HG03159 (cell line): ENCODE results near the gene C5orf15.
"Not testable (repeated sequence)": the region's sequence is repeated elsewhere in the genome, so short reads cannot be mapped to it uniquely, and the experiment has no call there.

ENCODE experiments used
- ATAC-seq: cut with Tn5 transposase; IDR thresholded peaks from one replicate; pipeline ENCODE4 v1.9.1; 2021; ENCODE audit warnings: mild to moderate bottlenecking, moderate library complexity; ENCODE audit not compliant: unreplicated experiment

The C5orf15 gene

DNA sequence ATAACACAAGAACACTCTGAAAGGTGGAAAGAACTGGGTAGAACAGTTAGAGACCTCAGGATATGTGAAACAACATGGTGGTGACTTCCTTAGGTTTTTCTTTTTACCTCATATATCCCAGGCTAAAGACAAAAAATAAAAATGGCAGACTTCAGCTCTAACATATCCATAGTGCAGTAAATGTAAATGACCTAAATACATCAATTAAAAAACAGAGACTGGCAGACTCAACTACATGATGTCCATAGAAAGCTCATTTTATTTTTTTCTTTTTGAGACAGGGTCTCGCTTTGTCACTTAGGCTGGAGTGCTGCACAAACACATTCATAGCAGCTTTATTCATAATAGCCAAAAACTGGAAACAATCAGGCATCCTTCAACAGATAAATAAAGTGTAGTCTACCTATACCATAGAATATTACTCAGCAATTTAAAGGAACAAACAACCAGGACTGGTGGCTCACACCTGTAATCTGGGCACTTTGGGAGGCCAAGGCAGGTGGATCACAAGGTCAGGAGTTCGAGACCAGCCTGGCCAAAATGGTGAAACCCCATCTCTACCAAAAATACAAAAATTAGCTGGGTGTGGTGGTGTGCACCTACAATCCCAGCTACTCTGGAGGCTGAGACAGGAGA lies 4.8 kb downstream of the C5orf15 start:
- no peak for ATAC-seq

DNA sequence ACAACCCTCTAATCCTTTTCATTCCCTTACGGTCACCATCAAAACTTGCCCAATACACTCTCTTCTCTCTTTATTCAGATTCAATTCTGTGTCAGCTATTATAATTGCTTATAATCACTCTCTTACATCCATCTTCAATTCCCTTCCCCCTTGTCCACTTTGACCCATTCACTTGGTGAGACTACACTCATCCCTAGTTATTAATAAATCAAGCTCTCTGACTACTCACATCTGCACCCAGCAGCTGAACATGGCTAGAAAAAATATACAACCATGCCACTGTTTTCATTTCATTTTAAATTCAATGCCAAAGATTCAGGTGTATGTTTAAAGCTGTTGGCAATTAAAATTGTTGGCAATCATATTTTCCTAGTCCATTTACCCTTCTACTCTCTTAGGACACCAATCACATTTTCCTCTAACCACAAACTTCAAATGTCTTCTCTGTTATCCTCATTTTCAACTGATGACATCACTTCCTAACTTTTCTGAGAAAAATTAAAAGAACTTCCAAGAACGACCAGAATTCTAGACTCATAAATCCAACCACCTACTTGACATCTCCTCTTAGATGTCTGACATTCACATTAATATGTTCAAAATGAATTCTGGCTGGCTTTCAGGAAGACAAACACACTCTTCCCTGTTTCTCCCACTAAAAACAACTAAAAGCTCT lies 5.5 kb downstream of the C5orf15 start:
- no peak for ATAC-seq

- ATAC-seq = no peak
These were observed 6.3 kb downstream of the C5orf15 start for GRCh38 chr5:133962131-133962530.

DNA sequence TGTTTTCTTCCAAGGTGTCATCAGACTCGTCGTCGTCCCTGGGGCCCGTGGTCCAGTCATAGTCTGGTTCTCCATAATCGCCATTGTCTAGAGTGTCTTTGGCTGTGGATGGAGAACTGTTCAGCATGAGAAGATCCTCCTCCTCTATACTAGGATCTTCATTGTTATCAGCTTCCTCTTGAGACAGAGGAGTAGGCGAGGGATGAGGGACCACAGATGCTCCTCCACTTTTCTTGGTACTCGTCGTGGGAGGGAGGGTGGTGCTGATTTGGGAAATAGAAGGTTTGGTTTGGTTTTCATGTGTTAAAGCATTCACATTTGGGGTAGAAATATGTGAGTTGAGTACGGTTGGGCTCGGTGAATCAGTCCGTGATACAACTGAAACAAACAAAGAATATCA lies 8.8 kb downstream of the C5orf15 start:
- ATAC-seq = no peak

- ATAC-seq = peak; percentile 59
These were observed 10.8 kb downstream of the C5orf15 start for GRCh38 chr5:133957591-133957990.

DNA sequence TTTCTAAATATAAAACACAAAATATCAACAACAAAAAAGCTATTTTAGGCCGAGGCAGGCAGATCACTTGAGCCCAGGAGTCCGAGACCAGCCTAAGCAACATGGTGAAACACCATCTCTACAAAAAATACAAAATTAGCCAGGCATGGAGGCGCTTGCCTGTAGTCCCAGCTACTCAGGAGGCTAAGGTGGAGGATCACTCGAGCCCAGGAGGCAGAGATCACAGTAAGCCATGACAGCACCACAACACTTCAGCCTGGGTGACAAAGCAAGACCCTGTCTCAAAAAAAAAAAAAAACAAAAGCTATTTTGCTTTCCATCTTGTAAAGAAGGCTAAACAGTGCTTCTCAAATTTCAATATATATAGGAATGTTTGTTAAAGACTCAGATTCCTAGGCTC lies 11.3 kb downstream of the C5orf15 start:
- ATAC-seq = peak; percentile 23

DNA sequence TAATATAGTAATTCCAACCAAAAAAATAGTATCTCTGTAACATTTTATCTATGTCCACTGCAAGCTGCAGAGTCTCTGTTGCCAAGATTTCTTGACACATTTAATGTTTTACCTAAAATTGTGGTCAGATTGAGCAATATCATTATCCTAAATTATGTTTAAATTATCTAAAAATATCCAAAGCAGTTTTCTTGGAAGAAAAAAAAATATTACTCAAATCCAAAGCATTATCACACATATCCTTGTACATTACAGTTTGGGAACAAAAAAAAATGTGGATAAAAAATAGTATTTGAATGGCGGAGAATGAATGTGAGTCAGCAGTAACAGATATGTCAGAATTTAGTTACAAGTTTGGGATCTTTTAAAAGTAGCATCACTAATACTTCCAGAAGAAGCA lies 12.2 kb downstream of the C5orf15 start:
- ATAC-seq = not testable (repeated sequence)

DNA sequence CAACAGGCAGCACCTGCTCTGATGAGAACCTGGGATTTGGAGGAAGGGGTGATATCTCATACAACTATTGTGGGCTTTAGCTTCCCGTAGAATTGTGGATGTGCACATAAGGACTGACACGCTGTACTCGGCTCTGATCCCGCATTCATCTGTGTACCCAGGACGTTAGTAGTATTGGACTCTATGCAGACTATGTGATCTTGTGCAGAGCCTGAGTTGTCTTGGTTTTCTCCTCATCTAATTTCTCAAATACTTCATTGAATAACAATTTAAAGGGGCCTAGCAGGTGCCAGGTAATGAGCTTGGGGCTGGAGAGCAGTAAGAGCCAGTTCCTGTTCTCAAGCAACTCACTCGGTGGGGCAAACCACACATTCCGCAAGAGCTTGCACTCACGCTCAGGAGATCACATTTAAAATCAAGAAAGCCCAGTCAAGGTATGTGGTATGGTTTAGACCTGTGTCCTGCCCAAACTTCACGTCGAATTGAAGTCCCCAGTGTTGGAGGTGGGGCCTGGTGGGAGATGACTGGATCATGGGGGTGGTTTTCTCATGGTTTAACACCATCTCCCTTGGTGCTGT lies 14.8 kb downstream of the C5orf15 start:
- no peak for ATAC-seq

DNA sequence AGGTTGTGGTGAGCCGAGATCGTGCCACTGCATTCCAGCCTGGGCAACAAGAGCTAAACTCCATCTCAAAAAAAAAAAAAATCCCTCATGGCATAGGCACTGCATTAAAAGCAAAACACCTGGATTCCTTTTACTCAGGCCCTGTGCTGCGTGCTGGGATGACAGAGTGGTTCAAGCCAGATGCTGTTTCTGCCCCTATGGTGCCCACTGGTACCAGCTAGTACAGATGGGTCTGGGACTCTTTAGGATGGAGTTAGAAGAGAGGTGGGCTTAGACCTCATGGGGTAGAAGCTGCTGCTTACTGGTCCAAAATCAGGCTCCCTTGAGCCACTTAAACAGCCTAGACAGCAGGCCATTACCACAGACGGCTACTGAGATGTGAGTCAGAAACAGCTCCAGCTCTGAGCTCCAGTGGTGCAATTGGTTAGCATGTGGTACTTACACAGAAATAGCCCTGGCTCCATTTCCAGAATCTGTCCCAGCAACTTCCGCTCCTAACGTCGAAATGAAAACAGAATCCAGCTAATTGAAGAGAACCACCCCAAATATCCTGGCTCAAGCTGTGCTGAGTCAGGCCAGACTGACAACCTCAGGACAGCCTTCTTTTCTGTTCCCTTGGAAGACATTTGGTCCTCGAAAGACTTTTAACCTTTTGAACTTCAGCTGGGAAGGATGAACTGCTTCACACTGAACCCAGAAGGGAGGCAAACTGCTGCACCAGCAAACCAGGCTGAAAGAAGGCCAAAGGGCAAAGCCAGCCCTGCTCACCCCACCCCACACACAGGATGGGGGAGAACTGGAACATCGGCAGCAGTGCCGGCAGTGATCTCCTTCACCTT lies 15.5 kb downstream of the C5orf15 start:
- ATAC-seq = no peak

GRCh38 chr5:133950821-133951612 lies 17.4 kb downstream of the C5orf15 start:
- no peak for ATAC-seq

- ATAC-seq = no peak
These were observed 19.7 kb downstream of the C5orf15 start for GRCh38 chr5:133948721-133949120.

DNA sequence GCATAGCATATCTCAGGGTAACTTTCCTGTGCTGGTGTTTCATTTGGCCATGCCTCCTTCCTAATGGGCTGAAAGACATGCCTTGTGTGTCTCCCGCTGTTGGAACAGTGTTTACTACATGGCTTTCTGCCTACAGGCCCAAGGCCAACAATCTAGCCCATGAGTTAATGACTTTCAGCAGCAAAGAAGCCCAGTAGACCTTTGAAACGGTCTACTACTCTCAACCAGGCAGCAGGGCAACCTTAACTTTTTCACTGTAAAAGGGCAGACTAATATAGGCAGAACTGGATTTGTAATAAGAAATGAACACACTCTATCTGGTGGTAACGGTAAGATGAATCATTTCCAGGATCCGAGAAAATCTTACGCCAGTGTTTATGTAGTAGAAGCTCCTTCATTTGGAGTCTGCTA lies 21.0 kb downstream of the C5orf15 start:
- ATAC-seq = no peak

DNA sequence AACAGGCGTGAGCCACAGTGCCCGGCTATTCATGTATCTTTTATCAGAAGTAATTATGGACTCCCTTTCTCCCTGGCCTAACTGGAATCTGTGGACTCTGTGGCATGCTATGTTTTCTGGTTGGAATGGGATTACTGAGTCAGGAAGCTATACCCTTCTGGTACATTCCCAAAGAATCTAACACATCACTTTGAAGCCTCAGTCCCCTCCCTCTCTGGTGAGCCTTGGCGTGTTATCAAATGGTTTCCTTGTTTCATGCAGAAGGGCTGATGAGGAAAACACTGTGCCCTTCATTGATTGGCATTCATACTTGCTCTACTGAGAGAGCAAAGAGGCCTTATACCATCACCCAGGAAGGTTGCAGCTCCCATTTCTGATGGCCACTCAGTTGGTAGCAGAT lies 22.9 kb downstream of the C5orf15 start:
- no peak for ATAC-seq

DNA sequence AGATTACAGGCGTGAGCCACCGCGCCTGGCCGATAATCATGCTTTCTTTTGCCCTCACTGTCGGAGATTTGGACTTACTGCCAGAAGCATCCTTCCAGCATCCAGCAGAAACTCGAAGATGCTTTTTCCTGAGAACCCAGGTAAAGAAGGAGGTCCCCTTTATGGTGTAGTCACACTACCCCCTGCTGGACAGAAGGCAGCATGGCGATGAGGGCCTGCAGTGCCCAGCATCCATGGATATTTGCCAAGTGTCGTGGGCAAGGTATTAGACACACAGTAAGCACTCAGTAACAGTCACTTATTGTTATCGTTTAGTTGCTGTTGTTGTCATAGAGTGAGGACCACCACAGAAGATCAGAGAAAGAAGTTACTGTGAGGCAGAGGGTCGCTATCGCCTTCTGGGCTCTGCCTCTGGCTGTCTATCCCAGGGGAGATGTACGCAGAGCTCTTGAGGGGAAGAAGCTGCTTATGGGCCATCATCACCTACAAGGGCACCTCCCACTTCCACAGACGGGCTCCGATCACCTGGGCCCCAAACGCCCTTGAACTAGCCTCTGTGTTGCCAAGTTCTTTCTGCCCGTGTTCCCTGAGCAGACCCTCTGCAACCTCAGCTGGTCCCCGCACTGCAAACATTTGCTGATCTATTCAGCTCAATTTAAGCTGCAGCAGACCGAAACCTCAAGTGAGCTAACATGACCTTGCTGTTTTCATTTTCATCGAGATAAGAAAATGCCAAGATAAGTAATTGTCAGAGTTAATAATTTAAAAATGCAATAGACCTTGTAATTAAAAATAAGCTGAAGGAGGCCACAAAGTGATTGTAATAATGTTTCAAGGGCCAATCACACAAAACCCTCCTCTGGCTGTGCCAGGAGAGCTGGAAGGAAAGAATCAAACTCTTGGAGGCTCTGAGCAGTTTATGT lies 23.9 kb downstream of the C5orf15 start:
- no peak for ATAC-seq

DNA sequence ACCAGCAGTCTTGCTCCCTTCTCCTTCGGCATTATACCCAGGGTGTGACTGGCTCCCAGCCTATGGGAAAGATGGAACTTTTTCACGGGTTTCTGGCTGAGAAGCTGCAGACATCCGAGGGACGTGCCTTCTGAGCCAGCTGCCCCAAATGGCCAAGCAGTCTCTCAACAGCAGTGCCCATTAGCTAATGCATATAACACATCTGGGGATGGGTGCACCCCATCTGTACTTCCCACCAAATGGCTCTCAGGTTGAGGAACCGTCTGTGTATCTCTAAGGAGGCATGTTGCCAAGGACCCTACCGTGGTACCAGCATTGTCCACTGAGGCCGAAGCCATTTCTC lies 25.0 kb downstream of the C5orf15 start:
- ATAC-seq = no peak

DNA sequence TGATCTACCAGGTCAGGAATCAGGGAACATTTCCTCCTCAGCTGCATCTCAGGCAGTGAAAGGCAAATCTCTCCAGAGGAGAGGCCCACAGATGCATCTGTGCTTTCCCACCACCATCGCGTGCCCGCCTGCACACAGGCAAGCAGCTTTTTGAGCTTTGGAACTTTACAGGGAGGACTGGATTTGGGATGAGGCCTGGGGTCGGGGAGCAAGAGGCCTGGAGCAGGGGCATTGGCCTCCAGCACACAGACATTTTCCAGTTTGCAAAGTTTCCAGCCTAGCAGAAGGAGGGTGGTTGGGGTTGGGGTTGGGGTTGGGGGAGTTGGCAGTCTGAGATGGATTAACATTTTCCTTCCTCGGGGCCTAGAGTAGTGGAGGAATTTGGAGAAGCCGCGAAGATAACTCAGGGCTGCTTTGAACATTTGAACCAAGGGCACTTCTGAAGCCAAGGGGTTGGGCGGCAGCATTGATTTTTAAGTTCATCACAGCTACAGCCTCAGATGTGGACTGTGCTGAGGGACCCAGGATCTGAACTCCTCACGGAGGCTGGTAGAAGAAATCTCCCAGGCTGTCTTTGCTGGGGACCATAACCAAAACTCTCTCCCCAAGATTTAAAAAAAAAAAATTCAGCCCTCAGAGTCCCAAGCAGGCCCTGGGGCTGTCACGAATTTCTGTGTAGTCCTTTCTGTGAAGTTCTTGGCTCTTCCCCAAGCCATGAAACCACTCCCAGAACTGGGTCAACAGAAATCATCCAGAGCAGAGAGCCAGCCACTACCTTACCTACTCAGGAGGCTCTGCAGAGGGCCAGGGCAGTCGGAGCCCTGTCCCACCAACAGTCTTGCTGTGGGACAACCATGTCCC lies 25.6 kb downstream of the C5orf15 start:
- no peak for ATAC-seq

DNA sequence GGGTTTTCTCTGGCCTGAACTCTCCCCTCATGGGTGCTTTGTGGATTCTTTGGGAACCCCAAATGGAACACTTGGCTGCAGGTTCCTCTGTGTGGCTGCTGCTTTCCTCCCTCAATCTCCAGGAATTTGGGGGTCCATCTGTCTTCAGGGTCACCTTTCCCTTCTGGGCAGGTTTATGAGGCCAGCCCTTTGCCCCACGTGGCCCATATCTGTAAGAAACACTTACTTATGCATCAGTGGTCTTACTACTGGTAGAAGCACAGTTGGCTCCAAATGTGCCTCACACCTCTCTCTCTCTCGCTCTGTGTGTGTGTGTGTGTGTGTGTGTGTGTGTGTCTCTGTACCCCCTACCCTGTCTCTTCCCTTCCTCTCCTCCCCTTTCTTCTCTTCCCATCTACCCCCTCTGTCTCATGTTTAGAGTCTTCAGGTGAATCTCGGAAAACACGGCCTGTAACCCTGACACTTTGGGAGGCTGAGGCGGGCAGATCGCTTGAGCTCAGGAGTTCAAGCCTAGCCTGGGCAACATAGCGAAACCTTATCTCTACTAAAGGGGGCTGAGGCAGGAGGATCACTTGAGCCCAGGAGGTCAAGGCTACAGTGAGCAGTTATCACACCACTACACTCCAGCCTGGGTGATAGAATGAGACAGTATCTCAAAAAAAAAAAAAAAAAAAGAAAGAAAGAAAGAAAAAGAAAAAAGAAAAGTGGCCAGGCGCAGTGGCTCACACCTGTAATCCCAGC lies 26.8 kb downstream of the C5orf15 start:
- no peak for ATAC-seq

- no peak for ATAC-seq
These were observed 28.8 kb downstream of the C5orf15 start for GRCh38 chr5:133939668-133940067.
